ENCODE results near the gene AKAP9.

DNA sequence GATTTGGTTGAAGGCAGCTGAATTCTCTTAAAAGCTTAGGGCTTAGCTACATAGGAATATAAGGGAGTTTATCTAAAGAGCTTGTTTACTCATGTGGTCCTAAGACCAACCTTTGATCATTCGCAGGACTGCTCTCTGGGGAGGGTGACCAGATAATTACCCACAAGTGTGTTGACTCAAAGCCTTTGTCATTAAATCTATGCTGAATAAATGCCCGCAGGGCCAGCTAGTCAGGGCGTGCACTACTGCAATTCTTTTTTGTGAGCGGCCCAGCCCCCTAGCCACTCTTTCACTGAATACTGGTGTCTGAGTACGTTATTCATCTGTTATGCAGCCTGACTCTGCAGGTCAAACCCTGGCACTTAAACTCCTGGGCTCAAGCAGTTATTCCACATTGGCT lies 69.6 kb downstream of the AKAP9 start:
- TF ChIP-seq POLR2A (IDR thresholded peaks at IDR 0.05; ENCODE audit: low read length) (no peak), GATA1 (IDR thresholded peaks at IDR 0.05; ENCODE audit: low read depth, low read length) (no peak)

Data from erythroblast (primary cell).